HUES64 (cell line): ENCODE measurements around the gene ARHGEF11.

Experiments used
- H3K27ac ChIP-seq: 2 replicates; pipeline ENCODE4 v1.7.0; 2013; ENCODE audit warnings: low read depth, low read length, inconsistent platforms
- H3K27me3 ChIP-seq: 2 replicates; pipeline ENCODE4 v1.6.1; 2013; ENCODE audit warnings: mild to moderate bottlenecking, low read length; ENCODE audit not compliant: insufficient read depth
- H3K36me3 ChIP-seq: 2 replicates; pipeline ENCODE4 v1.6.1; 2013; ENCODE audit warnings: mild to moderate bottlenecking, low read length; ENCODE audit not compliant: insufficient read depth
- H3K4me1 ChIP-seq: 2 replicates; pipeline ENCODE4 v1.6.1; 2013; ENCODE audit warnings: mild to moderate bottlenecking, low read length, moderate library complexity; ENCODE audit not compliant: insufficient read depth
- H3K4me3 ChIP-seq: 2 replicates; pipeline ENCODE4 v1.5.1; 2013; ENCODE audit warnings: mild to moderate bottlenecking, low read length, moderate library complexity
- H3K9ac ChIP-seq: 2 replicates; pipeline ENCODE4 v1.6.1; 2013; ENCODE audit warnings: mild to moderate bottlenecking, low read depth, low read length
- H3K9me3 ChIP-seq: 2 replicates; pipeline ENCODE4 v1.6.1; 2013; ENCODE audit warnings: low read depth, low read length; ENCODE audit not compliant: insufficient read depth
- WGBS: fragments of 150-250, 120-280 bp; methylation state at CpG from one replicate; pipeline ENCODE4 v1.1.7; 2013; ENCODE audit warnings: missing lambda C conversion rate; 5-methylcytosine and 5-hydroxymethylcytosine counted together

The ARHGEF11 gene

GRCh38 chr1:156909671-156910070 lies 135.9 kb downstream of the ARHGEF11 start:
- no peak overlapping the region for H3K4me3 ChIP-seq
- H3K4me1 ChIP-seq = peaks cover 4% of the 10 kb centered on the region; the same call in 1 of the 2 replicates
- no peak overlapping the region for H3K9ac ChIP-seq
- H3K27ac ChIP-seq = no peak overlapping the region
- no peaks in the 10 kb centered on the region for H3K36me3 ChIP-seq
- WGBS = 76% methylated on average over 5 of the region's 5 CpGs
- H3K9me3 ChIP-seq = no peaks in the 10 kb centered on the region
- no peaks in the 10 kb centered on the region for H3K27me3 ChIP-seq

GRCh38 chr1:156908955-156909354 lies 136.6 kb downstream of the ARHGEF11 start:
- Histone ChIP-seq H3K4me1 (peaks cover 4% of the 10 kb centered on the region; the same call in 1 of the 2 replicates), H3K27ac (no peak overlapping the region), H3K9me3 (no peaks in the 10 kb centered on the region), H3K36me3 (no peaks in the 10 kb centered on the region), H3K4me3 (no peak overlapping the region), H3K27me3 (no peaks in the 10 kb centered on the region), H3K9ac (no peak overlapping the region)
- WGBS = 89% methylated on average over 10 of the region's 10 CpGs

GRCh38 chr1:156908541-156908940 lies 137.0 kb downstream of the ARHGEF11 start:
- no peaks in the 10 kb centered on the region for H3K36me3 ChIP-seq
- H3K9ac ChIP-seq = no peak overlapping the region
- no peak overlapping the region for H3K4me3 ChIP-seq
- H3K27me3 ChIP-seq = no peaks in the 10 kb centered on the region
- H3K9me3 ChIP-seq = no peaks in the 10 kb centered on the region
- 92% methylated on average over 29 of the region's 29 CpGs for WGBS
- H3K27ac ChIP-seq = no peak overlapping the region
- peaks cover 4% of the 10 kb centered on the region; the same call in 1 of the 2 replicates for H3K4me1 ChIP-seq

GRCh38 chr1:156906206-156906906 lies 139.2 kb downstream of the ARHGEF11 start:
- Histone ChIP-seq H3K4me3 (no peak overlapping the region), H3K27me3 (no peaks in the 10 kb centered on the region), H3K4me1 (no peaks in the 10 kb centered on the region), H3K9ac (no peak overlapping the region), H3K36me3 (no peaks in the 10 kb centered on the region), H3K9me3 (no peaks in the 10 kb centered on the region), H3K27ac (no peak overlapping the region)
- WGBS = 93% methylated on average over 16 of the region's 16 CpGs

- 72% methylated on average over 4 of the region's 4 CpGs for WGBS
- no peak overlapping the region for H3K27ac ChIP-seq
Measured at GRCh38 chr1:156905651-156906050, 139.9 kb downstream of the ARHGEF11 start.

GRCh38 chr1:156905176-156905575 lies 140.4 kb downstream of the ARHGEF11 start:
- 88% methylated on average over 16 of the region's 16 CpGs for WGBS
- Histone ChIP-seq H3K4me3 (no peak overlapping the region), H3K36me3 (no peaks in the 10 kb centered on the region), H3K27ac (no peak overlapping the region), H3K9me3 (no peaks in the 10 kb centered on the region), H3K27me3 (no peaks in the 10 kb centered on the region), H3K4me1 (no peaks in the 10 kb centered on the region), H3K9ac (no peak overlapping the region)

More at GRCh38 chr1:156905651-156906050, 139.9 kb downstream of the ARHGEF11 start:
- no peak overlapping the region for H3K9ac ChIP-seq
- no peaks in the 10 kb centered on the region for H3K9me3 ChIP-seq
- H3K27me3 ChIP-seq = no peaks in the 10 kb centered on the region
- H3K36me3 ChIP-seq = no peaks in the 10 kb centered on the region
- H3K4me3 ChIP-seq = no peak overlapping the region
- no peaks in the 10 kb centered on the region for H3K4me1 ChIP-seq

GRCh38 chr1:156904187-156904959 lies 141.2 kb downstream of the ARHGEF11 start:
- Histone ChIP-seq H3K4me1 (no peaks in the 10 kb centered on the region), H3K9me3 (no peaks in the 10 kb centered on the region), H3K4me3 (no peak overlapping the region), H3K9ac (0 out of 2 replicates have a peak overlapping the region, but pooled peaks have one; percentile 7), H3K36me3 (no peaks in the 10 kb centered on the region), H3K27ac (no peak overlapping the region), H3K27me3 (no peaks in the 10 kb centered on the region)
- 90% methylated on average over 16 of the region's 19 CpGs for WGBS

- no peaks in the 10 kb centered on the region for H3K9me3 ChIP-seq
- no peak overlapping the region for H3K4me3 ChIP-seq
- no peak overlapping the region for H3K9ac ChIP-seq
- no peak overlapping the region for H3K27ac ChIP-seq
- H3K27me3 ChIP-seq = no peaks in the 10 kb centered on the region
- H3K4me1 ChIP-seq = no peaks in the 10 kb centered on the region
- 88% methylated on average over 15 of the region's 15 CpGs for WGBS
- H3K36me3 ChIP-seq = no peaks in the 10 kb centered on the region
Measured at GRCh38 chr1:156903328-156904091, 142.0 kb downstream of the ARHGEF11 start.

- no peaks in the 10 kb centered on the region; the same call in 1 of the 2 replicates for H3K27me3 ChIP-seq
- no peak overlapping the region for H3K27ac ChIP-seq
- no peaks in the 10 kb centered on the region for H3K36me3 ChIP-seq
- H3K4me1 ChIP-seq = peaks cover 6% of the 10 kb centered on the region; the same call in 1 of the 2 replicates
- whole genome bisulfite sequencing = 84% methylated on average over 22 of the region's 23 CpGs
- no peak overlapping the region for H3K4me3 ChIP-seq
- H3K9ac ChIP-seq = no peak overlapping the region
- H3K9me3 ChIP-seq = no peaks in the 10 kb centered on the region
Measured at GRCh38 chr1:156901966-156902915, 143.3 kb downstream of the ARHGEF11 start.

- no peaks in the 10 kb centered on the region; the same call in 1 of the 2 replicates for H3K27me3 ChIP-seq
- 89% methylated on average over 4 of the region's 4 CpGs for WGBS
- H3K4me3 ChIP-seq = no peak overlapping the region
- H3K27ac ChIP-seq = no peak overlapping the region
- H3K4me1 ChIP-seq = peaks cover 12% of the 10 kb centered on the region; the same call in 1 of the 2 replicates
- no peaks in the 10 kb centered on the region for H3K9me3 ChIP-seq
- H3K36me3 ChIP-seq = no peaks in the 10 kb centered on the region
- no peak overlapping the region for H3K9ac ChIP-seq
Measured at GRCh38 chr1:156901590-156901900, 144.0 kb downstream of the ARHGEF11 start.
